Retinal pigment epithelial cell (primary cell): Measurements from ENCODE around the gene RANBP3.

Source experiments
- DNase-seq: peaks from one replicate; pipeline ENCODE4 v3.0.0-alpha.2; 2010; ENCODE audit warnings: low read depth
- H3K4me3 ChIP-seq: 2 replicates; pipeline ENCODE4 v1.5.1; 2011; ENCODE audit warnings: mild to moderate bottlenecking, low read length, control low read depth, moderate library complexity
- CTCF ChIP-seq: conservative IDR thresholded peaks from 2 replicates; pipeline ENCODE4 v1.5.1; 2011; ENCODE audit warnings: low read depth, low read length, control low read depth, inconsistent platforms

RANBP3 gene

GRCh38 chr19:5958074-5958850 lies 19.7 kb downstream of the RANBP3 start:
- no peak for TF ChIP-seq CTCF
- DNase-seq = no peak
- no peak overlapping the region for H3K4me3 ChIP-seq

DNA sequence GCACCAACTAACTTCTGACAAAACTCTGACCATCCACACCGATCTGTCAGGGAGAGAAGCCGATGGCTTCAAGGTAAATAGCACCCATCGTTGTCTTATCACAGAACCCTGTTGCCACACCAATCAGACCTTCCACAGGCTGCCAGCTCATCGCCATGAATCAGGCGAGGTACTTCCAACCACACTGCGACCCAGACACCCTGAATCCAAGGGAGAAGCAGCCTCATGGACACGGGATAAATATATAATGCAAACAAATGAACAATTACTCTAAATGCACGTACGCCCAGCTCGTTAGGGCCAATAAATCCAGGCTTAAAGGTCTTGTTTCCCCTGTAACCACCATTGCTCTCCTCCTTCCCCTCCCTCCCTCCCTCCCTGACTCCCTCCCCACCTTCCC lies 20.8 kb downstream of the RANBP3 start:
- no peak for TF ChIP-seq CTCF
- H3K4me3 ChIP-seq = no peak overlapping the region
- no peak for DNase-seq

GRCh38 chr19:5956728-5957127 lies 21.2 kb downstream of the RANBP3 start:
- no peak for DNase-seq
- no peak overlapping the region for H3K4me3 ChIP-seq

GRCh38 chr19:5956323-5956722 lies 21.6 kb downstream of the RANBP3 start:
- TF ChIP-seq CTCF = no peak
- H3K4me3 ChIP-seq = no peak overlapping the region
- no peak for DNase-seq

More at GRCh38 chr19:5956728-5957127, 21.2 kb downstream of the RANBP3 start:
- TF ChIP-seq CTCF = no peak

- no peak for TF ChIP-seq CTCF
- DNase-seq = no peak
- H3K4me3 ChIP-seq = no peak overlapping the region
These were observed 22.4 kb downstream of the RANBP3 start for GRCh38 chr19:5955636-5955935.

- H3K4me3 ChIP-seq = no peak overlapping the region
- no peak for DNase-seq
- no peak for TF ChIP-seq CTCF
These were observed 23.6 kb downstream of the RANBP3 start for GRCh38 chr19:5954293-5954692.

GRCh38 chr19:5953680-5954213 lies 24.2 kb downstream of the RANBP3 start:
- no peak for TF ChIP-seq CTCF
- no peak overlapping the region for H3K4me3 ChIP-seq

More at GRCh38 chr19:5953680-5954213, 24.2 kb downstream of the RANBP3 start:
- no peak for DNase-seq
